Fibroblast of gingiva (primary cell): ENCODE measurements around the gene HMG20B.

Experiments
- DNase-seq: peaks from one replicate; pipeline ENCODE4 v3.0.0-alpha.2; 2011; ENCODE audit warnings: low read depth

Gene HMG20B

DNA sequence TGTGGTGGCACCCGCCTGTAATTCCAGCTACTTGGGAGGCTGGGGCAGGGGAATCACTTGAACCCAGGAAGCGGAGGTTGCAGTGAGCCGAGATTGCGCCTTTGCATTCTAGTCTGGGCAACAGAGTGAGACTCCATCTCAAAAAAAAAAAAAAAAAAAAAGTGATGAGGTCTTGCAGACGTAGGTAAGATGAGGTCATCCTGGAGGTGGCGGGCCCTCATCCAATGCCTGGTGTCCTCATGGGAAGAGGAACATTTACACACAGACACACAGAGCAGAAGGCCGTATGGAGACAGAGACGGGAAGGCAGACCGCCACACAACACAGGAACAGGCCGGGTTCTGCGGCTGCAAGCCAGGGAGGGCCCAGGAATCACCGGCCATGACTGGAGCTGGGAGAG is 49.5 kb downstream of the HMG20B start:
- DNase-seq: no peak

- no peak for DNase-seq
These were observed 51.0 kb downstream of the HMG20B start for GRCh38 chr19:3623716-3624115.

GRCh38 chr19:3625996-3626472 is 53.3 kb downstream of the HMG20B start:
- no peak for DNase-seq

GRCh38 chr19:3626473-3627350 is 54.0 kb downstream of the HMG20B start, which contains the start of gene CACTIN:
CACTIN (minus strand) TSS chr19:3626790; CDS start chr19:3626762, 28 bp downstream.
- peak; percentile 98 for DNase-seq

DNA sequence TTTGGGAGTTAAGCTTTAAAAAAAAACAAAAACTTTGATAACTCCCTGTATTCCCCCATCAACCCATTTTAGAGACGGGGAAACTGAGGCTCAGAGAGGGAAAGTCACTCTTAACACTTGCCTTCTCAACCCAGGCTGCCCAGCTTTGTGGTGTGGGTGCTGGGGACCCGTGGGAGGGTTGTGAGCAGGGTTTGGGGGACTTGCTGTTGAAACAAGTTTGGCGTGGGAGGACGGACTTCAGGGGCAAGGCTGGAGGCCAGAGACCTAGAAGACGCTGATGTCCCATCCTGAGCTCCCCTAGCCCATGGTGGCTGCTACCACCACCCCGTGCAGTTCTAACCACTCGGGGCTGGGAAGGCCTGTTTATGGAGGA is 54.6 kb downstream of the HMG20B start:
- DNase-seq: no peak
